GM10266 (cell line): ENCODE data around the gene RAD51B.

Experiments used
- DNase-seq: peaks from one replicate; pipeline ENCODE4 v3.0.0; 2012; ENCODE audit errors: extremely low spot score
- TF ChIP-seq, protein P1 (sequence below): IDR thresholded peaks from 2 replicates; pipeline ENCODE4 v1.5.1; 2012; ENCODE audit warnings: mild to moderate bottlenecking, low read depth; ENCODE audit not compliant: control insufficient read depth, insufficient read depth; ENCODE audit errors: missing control alignments

Gene RAD51B

DNA sequence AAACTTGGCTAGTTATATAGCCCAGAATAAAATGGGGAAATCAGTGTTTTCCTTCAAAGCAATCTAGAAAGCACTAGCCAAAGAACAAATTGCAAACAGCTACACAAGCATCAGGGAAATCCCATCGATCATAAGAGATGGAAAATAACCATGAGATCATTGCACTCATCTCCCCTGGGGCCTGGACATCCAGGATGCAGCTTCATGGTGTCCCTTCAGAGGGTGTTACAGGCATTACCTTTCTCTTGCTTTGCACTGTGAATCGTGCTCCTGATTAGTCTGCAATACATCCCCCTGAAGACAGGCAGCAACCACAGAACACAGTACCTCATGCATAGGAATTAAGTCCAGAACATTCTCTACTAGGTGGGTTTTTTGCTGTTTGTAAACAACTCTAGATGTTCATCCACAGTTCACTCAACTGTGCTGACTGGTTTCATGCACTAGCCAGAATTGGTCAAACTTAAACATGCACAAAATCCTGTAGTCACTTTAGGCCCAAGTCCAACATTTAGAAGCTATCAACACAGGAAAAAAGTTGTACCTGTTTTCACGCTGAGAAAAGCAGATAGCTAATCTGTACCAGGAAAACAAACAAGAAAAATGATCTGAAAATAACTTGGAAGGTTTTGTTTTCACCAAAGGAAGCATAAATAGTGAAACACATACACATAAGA, 853.2 kb downstream of the RAD51B start:
- DNase-seq = no peak
- TF ChIP-seq, protein P1, sequence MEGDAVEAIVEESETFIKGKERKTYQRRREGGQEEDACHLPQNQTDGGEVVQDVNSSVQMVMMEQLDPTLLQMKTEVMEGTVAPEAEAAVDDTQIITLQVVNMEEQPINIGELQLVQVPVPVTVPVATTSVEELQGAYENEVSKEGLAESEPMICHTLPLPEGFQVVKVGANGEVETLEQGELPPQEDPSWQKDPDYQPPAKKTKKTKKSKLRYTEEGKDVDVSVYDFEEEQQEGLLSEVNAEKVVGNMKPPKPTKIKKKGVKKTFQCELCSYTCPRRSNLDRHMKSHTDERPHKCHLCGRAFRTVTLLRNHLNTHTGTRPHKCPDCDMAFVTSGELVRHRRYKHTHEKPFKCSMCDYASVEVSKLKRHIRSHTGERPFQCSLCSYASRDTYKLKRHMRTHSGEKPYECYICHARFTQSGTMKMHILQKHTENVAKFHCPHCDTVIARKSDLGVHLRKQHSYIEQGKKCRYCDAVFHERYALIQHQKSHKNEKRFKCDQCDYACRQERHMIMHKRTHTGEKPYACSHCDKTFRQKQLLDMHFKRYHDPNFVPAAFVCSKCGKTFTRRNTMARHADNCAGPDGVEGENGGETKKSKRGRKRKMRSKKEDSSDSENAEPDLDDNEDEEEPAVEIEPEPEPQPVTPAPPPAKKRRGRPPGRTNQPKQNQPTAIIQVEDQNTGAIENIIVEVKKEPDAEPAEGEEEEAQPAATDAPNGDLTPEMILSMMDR = no peak

DNA sequence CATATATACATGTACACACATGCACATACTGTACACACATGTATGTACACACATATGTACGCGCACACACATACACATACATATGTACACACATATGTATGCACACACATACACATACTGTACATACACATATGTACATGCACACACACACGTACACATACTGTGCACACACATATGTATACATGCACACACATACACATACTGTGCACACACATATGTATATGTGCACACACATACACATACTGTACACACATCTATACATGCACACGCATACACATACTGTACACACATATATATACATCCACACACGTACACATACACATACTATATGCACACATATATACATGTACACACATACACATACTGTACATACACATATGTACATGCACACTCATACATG, 853.9 kb downstream of the RAD51B start:
- TF ChIP-seq, protein P1 = no peak
- DNase-seq = no peak

DNA sequence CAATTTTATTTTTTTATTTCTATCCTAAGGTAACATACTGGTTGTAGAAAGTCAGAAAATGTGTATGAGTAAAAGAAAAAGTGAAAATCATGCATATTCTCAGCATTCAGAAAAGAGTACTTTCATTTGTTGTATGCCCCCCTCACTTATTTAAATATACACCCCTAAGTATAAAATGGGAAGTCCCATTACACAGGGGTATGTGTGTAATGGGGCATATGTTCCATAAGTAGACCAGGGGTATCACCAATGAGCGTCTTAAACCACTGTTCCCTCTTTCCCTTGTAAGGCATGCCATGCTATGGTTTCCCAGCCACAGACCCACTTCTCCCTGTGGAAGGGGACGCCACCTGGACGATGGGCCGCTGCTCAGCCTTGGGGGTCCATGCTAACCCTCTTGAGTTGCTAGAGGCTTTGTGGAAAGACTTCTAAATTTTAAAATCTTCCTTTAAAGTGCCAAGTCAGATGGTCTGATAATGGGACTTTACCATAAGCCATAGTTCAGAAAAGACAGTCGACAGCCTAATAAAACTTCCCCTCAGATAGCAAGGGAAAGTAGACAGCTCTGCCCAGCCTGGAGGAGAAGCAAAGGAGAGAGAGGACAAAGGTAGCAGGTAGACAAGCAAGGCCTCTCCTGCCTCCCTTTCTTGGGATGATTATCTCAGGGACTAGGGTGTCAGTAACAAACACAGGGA, 855.1 kb downstream of the RAD51B start:
- no peak for DNase-seq
- TF ChIP-seq, protein P1 = no peak

DNA sequence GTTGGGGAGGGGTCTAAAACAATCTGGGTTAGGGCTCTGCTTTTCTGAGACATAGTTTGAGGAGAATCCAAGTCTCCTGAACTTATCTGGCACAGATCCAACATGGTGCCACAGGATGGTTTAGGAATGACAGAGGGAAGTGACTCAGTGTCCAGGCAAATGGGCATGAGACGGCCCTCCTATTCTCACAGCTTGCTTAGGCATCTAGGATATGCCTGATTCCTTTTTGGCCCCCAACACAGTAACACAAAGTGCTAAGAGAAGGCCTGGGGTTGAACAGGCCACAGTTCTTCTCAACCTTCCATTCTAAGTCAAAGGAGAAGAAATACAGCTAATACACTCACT, 855.6 kb downstream of the RAD51B start:
- TF ChIP-seq, protein P1 = no peak
- no peak for DNase-seq

DNA sequence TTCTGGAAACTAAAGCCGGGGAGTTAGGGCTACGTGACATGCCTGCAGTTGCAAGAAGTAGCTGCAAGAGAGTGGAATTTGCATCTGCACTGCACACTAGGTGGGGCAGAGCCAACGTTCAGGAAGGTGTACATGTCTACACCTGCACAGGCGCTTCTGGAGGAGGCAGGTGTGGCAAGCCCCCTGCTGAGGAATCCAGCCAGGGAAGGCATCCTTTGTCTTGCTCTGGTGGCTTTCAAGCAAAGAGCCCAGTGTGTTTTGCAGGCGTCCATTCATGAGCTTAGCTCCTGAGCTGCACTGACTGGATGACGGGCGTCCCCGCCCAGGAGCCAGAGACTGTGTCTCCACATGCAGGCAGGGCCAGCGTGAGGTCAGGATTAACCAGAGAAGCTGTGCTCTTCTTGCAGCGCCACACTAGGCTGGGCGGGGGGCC, 856.9 kb downstream of the RAD51B start:
- DNase-seq = no peak
- TF ChIP-seq, protein P1 = no peak

DNA sequence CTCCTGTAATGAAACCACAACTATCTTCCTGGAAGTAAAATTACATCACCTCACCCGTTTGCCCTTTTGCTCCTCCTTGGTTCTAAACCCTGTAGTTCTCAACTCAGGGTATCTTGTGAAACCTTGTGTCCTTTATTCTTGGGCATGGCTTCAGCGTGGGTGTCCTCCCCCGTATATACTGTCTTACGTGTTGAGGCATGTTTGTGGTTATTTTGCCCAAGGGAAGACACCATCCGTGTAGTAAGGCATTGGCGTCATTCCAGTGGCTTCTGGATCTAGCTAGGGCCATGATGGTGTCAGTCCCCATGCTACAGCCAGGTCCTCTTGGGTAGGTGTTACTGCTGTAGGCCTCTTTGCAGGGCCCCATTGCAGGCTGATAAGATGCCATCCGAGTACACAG, 857.9 kb downstream of the RAD51B start:
- TF ChIP-seq, protein P1 = no peak
- DNase-seq = no peak

DNA sequence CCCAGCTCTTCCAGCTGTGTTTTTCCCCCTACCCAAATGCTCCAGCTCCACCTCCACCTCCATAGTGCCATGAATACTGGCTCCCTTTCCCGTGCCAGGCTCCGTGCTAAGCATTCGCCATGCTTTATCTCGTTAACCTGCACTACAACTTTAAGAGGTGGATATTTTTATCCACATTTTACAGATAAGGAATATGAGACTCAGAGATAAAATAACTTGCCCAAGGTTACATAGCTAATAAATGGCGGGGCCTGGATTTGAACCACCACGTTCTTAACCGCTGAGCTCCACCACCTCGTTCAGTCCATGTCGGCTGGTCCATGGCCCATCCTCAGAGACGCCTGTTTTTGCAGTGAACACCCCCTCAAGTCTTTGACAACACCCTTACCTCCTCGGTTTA, 858.3 kb downstream of the RAD51B start:
- TF ChIP-seq, protein P1 = no peak
- no peak for DNase-seq
